Uterus (tissue), 4 donors: ENCODE measurements around the gene GRM5. TPM values are rescaled to one million over a fixed set of nuclear protein-coding genes. Genes with fewer than 3 reads are reported as not detected.
"Not testable (repeated sequence)": the region's sequence is repeated elsewhere in the genome, so short reads cannot be mapped to it uniquely, and the experiment has no call there.

Experiments
- DNase-seq, 2 donors: peaks; one replicate each; pipeline ENCODE4 v3.0.0-alpha.2; 2019 to 2020
- H3K27ac ChIP-seq, 2 donors: fragments of 200-600 bp; sonication (generic); 1 replicate in 1 of 2; 2 replicates in 1 of 2; pipeline ENCODE4 v1.5.1; 2016 to 2018
- H3K27me3 ChIP-seq, 2 donors: fragments of 200-600 bp; sonication (generic); one replicate each; pipeline ENCODE4 v1.5.1; 2018 to 2019; ENCODE audit warnings: control low read depth in 1 of 2
- H3K36me3 ChIP-seq, 2 donors: fragments of 200-600 bp; sonication (generic); one replicate each; pipeline ENCODE4 v1.5.1; 2019; ENCODE audit warnings: control low read depth in 1 of 2
- H3K4me1 ChIP-seq, 2 donors: fragments of 200-600 bp; sonication (generic); one replicate each; pipeline ENCODE4 v1.5.1; 2018 to 2019; ENCODE audit warnings: control low read depth in 1 of 2
- H3K4me3 ChIP-seq, 2 donors: fragments of 200-600 bp; sonication (generic); 1 replicate in 1 of 2; 2 replicates in 1 of 2; pipeline ENCODE4 v1.5.1; 2018 to 2019; ENCODE audit warnings: mild to moderate bottlenecking in 1 of 2
- H3K9me3 ChIP-seq, 2 donors: fragments of 200-600 bp; sonication (generic); one replicate each; pipeline ENCODE4 v1.5.1; 2019; ENCODE audit warnings: control low read depth in 1 of 2
- POLR2A ChIP-seq, 2 donors: fragments of 450-650 bp; IDR thresholded peaks; one replicate each; pipeline ENCODE4 v1.6.1; 2016; ENCODE audit warnings: antibody characterized with exemption in 2 of 2, mild to moderate bottlenecking in 1 of 2, moderate library complexity in 1 of 2
- intact Hi-C: fragments of 100-400 bp; cut with DNase I; formaldehyde crosslinking; loops from one replicate; pipeline ENCODE4 v1.15.1; 2023; ENCODE audit warnings: low total_unique reads
- total RNA-seq, 4 donors: library from RNA; depleted of rRNA in 3 of 4; stranded (reverse); fragments of >200 nt in 3 of 4; gene quantifications; one replicate each; pipeline versions ENCODE4 v1.1.0 to v1.2.4, GENCODE V29; 2014 to 2023
- TF ChIP-seq, protein P1 (sequence below), 4 experiments: fragments of 200-600 bp in 2 of 4; fragments of 450-650 bp in 2 of 4; sonication (generic) in 2 of 4; IDR thresholded peaks; one replicate each; pipeline ENCODE4 v1.5.1; 2016 to 2019; ENCODE audit warnings: antibody characterized with exemption in 4 of 4, mild to moderate bottlenecking in 2 of 4, moderate library complexity in 1 of 4
- donor health status: DM: yes; HTN: yes; CAD: no.

The GRM5 gene
- total RNA-seq, 4 donors from 2014 or later, result under 0.01 to 2.2 TPM; not detected in 2

DNA sequence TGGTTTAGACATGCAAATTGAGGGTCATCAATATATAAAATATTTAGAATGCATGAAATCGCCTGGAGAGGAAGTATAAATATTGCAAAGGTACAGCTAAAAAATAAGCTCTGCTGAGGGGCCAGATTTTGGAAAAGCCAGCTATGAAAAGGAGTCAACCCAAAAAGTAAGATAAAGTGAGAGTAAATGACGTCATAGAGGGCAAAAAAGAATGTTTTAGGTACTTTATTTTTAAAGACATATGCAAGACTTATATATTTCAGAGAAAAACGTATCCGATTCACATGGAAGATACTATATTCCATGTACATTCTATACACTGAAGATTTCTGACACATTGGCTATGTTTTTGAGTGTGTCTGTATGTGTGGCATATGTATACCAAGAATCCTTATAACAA lies 13.6 kb downstream of the GRM5 start:
- Histone ChIP-seq H3K27me3 (no peaks in the 10 kb centered on the region), H3K9me3 (no peaks in the 10 kb centered on the region), H3K4me3 (no peak overlapping the region), H3K27ac (no peak overlapping the region), H3K36me3 (no peaks in the 10 kb centered on the region), H3K4me1 (no peaks in the 10 kb centered on the region)
- DNase-seq, result no peak
- intact Hi-C loops, result no loop called here
- no peak for TF ChIP-seq POLR2A (IDR thresholded peaks at IDR 0.05)
- TF ChIP-seq, protein P1, sequence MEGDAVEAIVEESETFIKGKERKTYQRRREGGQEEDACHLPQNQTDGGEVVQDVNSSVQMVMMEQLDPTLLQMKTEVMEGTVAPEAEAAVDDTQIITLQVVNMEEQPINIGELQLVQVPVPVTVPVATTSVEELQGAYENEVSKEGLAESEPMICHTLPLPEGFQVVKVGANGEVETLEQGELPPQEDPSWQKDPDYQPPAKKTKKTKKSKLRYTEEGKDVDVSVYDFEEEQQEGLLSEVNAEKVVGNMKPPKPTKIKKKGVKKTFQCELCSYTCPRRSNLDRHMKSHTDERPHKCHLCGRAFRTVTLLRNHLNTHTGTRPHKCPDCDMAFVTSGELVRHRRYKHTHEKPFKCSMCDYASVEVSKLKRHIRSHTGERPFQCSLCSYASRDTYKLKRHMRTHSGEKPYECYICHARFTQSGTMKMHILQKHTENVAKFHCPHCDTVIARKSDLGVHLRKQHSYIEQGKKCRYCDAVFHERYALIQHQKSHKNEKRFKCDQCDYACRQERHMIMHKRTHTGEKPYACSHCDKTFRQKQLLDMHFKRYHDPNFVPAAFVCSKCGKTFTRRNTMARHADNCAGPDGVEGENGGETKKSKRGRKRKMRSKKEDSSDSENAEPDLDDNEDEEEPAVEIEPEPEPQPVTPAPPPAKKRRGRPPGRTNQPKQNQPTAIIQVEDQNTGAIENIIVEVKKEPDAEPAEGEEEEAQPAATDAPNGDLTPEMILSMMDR (IDR thresholded peaks at IDR 0.05), result no peak

DNA sequence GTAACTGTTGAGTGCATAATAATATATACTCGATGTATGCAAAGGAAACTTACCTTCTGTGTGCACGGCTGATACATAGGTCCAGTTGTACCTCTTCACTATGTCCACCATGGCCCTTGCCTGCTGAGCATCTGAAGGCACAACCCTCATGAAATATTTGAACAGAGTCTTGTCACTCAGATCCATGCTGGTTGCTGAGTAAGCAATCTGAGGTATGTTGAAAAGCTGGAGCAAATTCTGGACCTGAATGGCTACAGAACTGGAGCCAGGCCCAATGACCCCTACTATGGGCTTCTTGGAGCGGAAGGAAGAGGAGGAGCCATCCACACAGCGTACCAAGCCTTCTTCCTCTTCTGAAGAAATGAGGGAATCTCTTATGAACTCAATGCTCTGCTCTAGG lies 18.6 kb downstream of the GRM5 start:
- H3K36me3 ChIP-seq, H3K27me3 ChIP-seq, H3K4me3 ChIP-seq, intact Hi-C loops, H3K27ac ChIP-seq, H3K4me1 ChIP-seq, H3K9me3 ChIP-seq, DNase-seq: not testable (repeated sequence)

- not testable (repeated sequence) for H3K4me3 ChIP-seq, DNase-seq
Measured at GRCh38 chr11:89043861-89044588, 21.8 kb downstream of the GRM5 start.

DNA sequence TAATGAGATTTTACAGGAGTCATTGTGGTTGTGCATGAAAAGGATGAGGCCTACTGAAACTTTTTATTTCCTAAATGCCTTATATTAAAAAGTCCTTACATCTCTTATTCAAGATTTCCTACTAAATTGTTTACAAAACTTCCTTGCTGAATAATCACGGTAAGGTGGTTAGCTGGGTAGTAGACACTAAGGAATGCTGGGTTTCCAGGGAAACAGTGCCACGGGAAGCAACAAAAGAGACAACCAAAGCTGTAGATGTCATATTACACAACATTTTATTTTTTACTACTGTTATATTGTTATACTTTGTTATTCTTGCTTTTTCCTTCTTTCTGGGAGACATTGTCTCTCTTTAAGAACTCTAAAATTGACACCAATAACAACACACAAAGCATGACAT lies 36.1 kb downstream of the GRM5 start:
- intact Hi-C loops, H3K9me3 ChIP-seq, H3K4me1 ChIP-seq, H3K4me3 ChIP-seq, H3K27ac ChIP-seq, H3K27me3 ChIP-seq, DNase-seq, H3K36me3 ChIP-seq: not testable (repeated sequence)

More at GRCh38 chr11:89043861-89044588, 21.8 kb downstream of the GRM5 start:
- intact Hi-C loops, H3K27ac ChIP-seq, H3K36me3 ChIP-seq, H3K4me1 ChIP-seq, H3K27me3 ChIP-seq, H3K9me3 ChIP-seq: not testable (repeated sequence)

- Histone ChIP-seq H3K9me3 (no peaks in the 10 kb centered on the region), H3K4me1 (no peaks in the 10 kb centered on the region), H3K27me3 (no peaks in the 10 kb centered on the region), H3K36me3 (no peaks in the 10 kb centered on the region), H3K4me3 (no peak overlapping the region), H3K27ac (no peak overlapping the region)
- intact Hi-C loops, result no loop called here
- DNase-seq, result no peak
- TF ChIP-seq, protein P1 (IDR thresholded peaks at IDR 0.05), result no peak
- TF ChIP-seq POLR2A (IDR thresholded peaks at IDR 0.05), result no peak
Measured at GRCh38 chr11:89021339-89021738, 44.4 kb downstream of the GRM5 start.

DNA sequence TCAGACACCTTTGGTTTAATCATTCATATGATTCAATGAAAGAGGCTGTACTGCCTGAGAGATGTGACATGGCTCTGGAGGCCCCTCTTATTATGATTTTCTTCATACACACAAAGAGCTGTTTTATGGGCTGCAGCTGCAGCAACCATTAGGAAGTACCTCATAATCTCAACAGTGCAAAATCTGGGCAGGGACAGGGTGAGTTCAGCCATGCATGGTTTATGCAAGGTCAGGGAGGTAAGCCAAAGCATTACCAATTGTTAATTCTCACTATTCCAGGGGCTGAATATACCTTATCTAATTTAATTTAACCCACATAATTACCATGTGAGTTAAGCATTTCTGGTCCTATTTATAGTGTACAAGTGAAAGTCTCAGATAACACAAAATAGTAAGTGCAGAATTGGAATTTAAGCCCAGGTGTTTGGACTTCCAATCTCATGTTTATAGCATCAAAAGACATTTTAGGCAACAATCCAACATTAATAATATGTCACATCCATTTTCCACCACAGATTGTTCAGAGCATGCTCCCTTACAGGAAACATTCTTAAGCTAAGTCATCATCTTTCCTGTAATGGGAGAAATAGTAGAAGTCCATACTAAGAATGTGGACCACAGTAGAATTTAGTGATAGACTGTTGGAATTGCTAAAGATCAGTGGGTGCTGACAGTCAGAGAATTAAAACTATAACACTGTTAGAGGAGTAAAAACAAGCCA lies 45.8 kb downstream of the GRM5 start:
- H3K27me3 ChIP-seq, H3K27ac ChIP-seq, DNase-seq, H3K4me1 ChIP-seq, H3K36me3 ChIP-seq, H3K9me3 ChIP-seq, intact Hi-C loops, H3K4me3 ChIP-seq: not testable (repeated sequence)

- Histone ChIP-seq H3K36me3 (no peaks in the 10 kb centered on the region), H3K4me1 (no peaks in the 10 kb centered on the region), H3K27me3 (no peaks in the 10 kb centered on the region), H3K27ac (no peak overlapping the region), H3K9me3 (no peaks in the 10 kb centered on the region), H3K4me3 (no peak overlapping the region)
- no peak for DNase-seq
- TF ChIP-seq, protein P1 (IDR thresholded peaks at IDR 0.05), result no peak
- no peak for TF ChIP-seq POLR2A (IDR thresholded peaks at IDR 0.05)
- intact Hi-C loops, result no loop called here
Measured at GRCh38 chr11:89016214-89016613, 49.6 kb downstream of the GRM5 start.
